IPS-NIHi7 (cell line): ENCODE data around the gene PADI6.
"Not testable (repeated sequence)": the region's sequence is repeated elsewhere in the genome, so short reads cannot be mapped to it uniquely, and the experiment has no call there.

Experiments
- DNase-seq: peaks from one replicate; pipeline ENCODE4 v3.0.0; 2012; ENCODE audit warnings: mixed read lengths; ENCODE audit errors: extremely low spot score

Gene PADI6

GRCh38 chr1:17371896-17372295, at the start of gene PADI6:
PADI6 (plus strand) TSS chr1:17372196; CDS start chr1:17372246, 50 bp downstream.
- DNase-seq = no peak

- DNase-seq = no peak
Measured at GRCh38 chr1:17328855-17329254, 43.1 kb upstream of the PADI6 start.

DNA sequence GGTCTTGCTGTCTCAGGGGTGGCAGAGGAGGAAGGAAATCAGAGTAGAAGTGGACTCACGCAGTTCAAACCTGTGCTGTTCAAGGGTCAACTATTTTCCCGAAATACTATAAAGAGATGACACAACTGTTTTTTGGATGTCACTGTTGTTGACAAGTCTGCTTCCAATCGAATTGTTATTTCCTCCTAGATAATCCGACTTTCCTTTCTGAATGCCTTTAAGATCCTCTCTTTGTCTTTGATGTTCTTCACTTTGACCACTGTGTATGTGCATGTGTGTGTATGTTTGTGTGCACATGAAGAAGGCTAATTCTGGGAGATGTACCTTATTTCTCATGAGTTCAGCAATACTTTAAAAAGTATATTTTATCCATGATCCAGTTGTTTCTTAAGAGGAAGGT, 42.4 kb upstream of the PADI6 start:
- no peak for DNase-seq

- no peak for DNase-seq
Measured at GRCh38 chr1:17330856-17331255, 41.1 kb upstream of the PADI6 start.

- DNase-seq = no peak
Measured at GRCh38 chr1:17333081-17333480, 38.9 kb upstream of the PADI6 start.

GRCh38 chr1:17335821-17336710, 35.9 kb upstream of the PADI6 start:
- DNase-seq = peak; percentile 83

DNA sequence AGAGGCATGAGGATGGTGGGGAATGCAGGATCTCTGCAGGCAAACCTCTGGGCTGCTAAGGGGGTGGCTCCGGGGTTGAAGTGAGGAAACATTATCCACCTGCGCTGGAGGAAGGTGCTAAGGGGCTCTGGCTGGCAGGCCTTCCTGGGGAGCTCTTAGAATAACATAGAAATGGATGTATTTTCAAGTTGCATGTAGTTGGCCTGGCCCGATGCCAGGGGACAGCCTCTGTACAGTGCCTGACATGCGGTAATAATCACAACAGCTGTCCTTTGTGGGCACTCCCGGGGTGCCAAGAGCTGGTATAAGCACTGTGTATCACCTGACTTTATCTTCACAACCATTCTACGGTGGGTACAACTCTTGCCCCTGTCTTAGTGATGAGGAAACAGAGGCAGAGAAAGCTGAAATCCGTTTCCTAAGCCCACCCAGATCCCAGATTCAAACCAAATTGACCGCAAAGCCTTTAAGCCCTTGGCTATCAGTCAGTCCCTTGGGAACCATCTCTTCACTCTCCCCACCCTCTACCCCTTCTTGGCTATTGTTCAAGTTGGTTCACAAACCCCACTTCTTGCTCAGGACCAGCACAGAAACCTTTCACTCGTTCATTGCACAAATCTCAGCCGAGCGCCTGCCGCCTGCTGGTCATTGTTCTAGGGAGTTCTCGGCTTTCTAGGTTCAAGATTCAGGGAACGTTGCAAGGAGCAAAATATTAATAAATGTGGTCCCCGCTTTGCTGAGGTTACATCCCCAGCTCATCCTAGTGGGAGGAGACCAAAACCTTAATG, 33.1 kb upstream of the PADI6 start:
- DNase-seq = no peak

GRCh38 chr1:17339521-17339920, 32.5 kb upstream of the PADI6 start:
- no peak for DNase-seq

- DNase-seq = no peak
Measured at GRCh38 chr1:17340358-17340757, 31.6 kb upstream of the PADI6 start.

GRCh38 chr1:17342014-17342441, 30.0 kb upstream of the PADI6 start:
- no peak for DNase-seq

DNA sequence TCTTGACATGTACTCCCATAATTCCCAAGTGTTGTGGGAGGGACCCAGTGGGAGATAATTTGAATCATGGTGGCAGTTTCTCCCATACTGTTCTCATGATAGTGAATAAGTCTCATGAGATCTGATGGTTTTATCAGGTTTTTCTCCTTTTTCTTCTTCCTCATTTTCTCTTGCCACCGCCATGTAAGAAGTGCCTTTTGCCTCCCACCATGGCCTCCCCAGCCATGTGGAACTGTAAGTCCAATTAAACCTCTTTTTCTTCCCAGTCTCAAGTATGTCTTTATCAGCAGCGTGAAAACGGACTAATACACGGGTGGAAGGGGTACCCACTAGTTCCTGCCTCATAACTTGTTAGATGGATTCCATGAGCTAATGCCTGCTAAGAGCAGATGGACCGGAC, 26.5 kb upstream of the PADI6 start:
- DNase-seq = not testable (repeated sequence)

DNA sequence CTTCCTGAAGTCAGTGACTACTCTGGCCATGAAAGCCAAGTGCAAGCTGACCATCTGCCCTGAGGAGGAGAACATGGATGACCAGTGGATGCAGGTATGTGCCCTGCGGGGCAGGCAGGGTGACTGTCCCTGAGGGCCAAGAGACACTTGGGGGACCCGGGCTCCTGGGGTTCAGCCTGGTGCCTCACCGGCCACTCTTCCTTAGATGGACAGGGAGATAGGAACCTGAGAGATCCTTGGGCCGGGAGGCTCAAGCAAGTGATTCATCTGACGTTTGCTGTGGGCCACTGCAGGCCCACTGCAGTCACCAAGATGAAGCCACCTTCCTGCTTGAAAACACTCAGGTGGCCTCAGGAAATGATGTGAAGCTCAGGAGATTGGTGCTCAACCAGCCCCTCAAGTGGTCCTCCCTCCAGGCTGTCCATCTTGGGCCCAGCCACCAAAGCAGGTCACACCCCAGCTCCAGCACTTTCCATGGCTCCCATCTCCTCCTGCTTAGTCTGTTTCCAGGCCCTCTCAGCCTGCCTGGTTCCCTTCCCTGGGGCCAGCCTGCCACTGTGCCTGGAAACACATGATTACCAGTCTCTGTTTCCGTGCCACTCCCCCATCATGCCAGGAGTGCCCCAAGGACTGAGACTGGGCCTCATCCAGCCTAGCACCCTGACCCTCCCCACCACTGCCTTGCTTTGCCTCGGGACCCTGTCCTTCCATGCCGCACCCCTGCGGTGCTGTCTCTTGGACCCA, 25.8 kb upstream of the PADI6 start:
- DNase-seq = no peak

GRCh38 chr1:17347769-17348592, 24.0 kb upstream of the PADI6 start:
- DNase-seq = no peak

DNA sequence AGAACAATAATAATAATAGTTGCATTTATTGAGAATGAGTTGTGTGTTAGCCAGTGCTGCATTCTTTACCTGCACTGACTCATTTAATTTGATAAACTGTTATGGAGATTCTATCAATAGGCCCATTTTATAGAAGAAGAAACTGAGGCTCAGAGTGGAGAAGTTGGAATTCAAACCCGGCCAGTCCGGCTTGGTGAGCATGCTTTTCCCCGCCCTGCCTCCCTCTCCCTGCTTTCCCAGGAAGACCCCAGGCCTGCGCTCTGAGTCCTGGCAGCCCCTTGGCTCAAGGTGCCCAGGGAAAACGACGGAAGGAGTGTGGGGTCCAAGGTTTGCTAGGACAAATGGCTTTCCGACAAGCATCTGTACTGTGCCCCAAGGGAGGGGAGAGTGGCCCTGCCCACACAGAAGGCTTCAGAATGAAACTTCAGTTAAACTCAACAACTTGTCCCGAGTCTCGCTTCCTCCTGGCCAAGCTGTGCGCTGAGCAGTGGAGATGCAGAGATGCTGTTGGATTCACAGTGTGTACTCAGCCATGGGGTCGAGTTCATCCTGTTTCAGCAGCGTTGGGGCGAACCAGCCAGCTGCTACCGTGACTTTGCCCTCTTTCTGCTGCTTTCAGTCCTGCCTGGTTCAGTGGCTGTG, 23.3 kb upstream of the PADI6 start:
- DNase-seq = no peak

- DNase-seq = no peak
Measured at GRCh38 chr1:17350083-17350482, 21.9 kb upstream of the PADI6 start.

DNA sequence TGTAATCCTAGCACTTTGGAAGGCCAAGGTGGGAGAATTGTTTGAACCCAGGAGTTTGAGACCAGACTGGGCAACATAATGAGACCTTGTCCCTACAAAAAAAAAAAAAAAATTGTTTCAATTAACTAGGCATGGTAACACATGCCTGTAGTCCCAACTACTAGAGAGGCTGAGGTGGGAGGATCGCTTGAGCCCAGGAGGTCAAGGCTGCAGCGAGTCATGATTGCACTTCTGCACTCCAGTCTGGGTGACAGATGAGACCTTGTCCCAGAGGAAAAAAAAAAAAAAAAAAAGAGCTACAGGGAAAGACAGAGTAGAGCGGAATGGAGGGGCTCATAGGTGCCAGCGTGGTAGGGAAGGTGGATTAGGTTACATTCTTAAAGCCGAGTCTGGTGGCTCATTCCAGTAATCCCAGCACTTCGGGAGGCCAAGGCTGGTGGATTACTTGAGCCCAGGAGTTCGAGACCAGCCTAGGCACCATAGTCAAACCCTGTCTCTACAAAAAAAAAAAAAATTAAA, 21.0 kb upstream of the PADI6 start:
- DNase-seq = no peak

- DNase-seq = no peak
Measured at GRCh38 chr1:17351598-17352324, 20.2 kb upstream of the PADI6 start.

- DNase-seq = no peak
Measured at GRCh38 chr1:17352419-17352909, 19.5 kb upstream of the PADI6 start.

GRCh38 chr1:17355898-17356297, 16.1 kb upstream of the PADI6 start:
- DNase-seq = no peak
